ENCODE data around the gene VSTM4.

GRCh38 chr10:49144058-49144720, 28.9 kb upstream of the VSTM4 start:
- TF ChIP-seq, protein P1, sequence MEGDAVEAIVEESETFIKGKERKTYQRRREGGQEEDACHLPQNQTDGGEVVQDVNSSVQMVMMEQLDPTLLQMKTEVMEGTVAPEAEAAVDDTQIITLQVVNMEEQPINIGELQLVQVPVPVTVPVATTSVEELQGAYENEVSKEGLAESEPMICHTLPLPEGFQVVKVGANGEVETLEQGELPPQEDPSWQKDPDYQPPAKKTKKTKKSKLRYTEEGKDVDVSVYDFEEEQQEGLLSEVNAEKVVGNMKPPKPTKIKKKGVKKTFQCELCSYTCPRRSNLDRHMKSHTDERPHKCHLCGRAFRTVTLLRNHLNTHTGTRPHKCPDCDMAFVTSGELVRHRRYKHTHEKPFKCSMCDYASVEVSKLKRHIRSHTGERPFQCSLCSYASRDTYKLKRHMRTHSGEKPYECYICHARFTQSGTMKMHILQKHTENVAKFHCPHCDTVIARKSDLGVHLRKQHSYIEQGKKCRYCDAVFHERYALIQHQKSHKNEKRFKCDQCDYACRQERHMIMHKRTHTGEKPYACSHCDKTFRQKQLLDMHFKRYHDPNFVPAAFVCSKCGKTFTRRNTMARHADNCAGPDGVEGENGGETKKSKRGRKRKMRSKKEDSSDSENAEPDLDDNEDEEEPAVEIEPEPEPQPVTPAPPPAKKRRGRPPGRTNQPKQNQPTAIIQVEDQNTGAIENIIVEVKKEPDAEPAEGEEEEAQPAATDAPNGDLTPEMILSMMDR (IDR thresholded peaks at IDR 0.05; ENCODE audit: low read depth, low read length, poor library complexity, severe bottlenecking): no peak
- TF ChIP-seq EZH2phosphoT487 (IDR thresholded peaks at IDR 0.05; ENCODE audit: borderline replicate concordance, low read length): no peak

All from DOHH2 (cell line).